Epidermal melanocyte (primary cell): ENCODE results near the gene CERK.
A peak's percentile ranks its signal among the peaks of the same experiment; 100 is the strongest.

Source experiments
- DNase-seq: peaks from one replicate; pipeline ENCODE4 v3.0.0; 2011; ENCODE audit warnings: low spot score; ENCODE audit not compliant: insufficient read length

The CERK gene

GRCh38 chr22:46678785-46679700, 59.0 kb downstream of the CERK start:
- DNase-seq = peak; percentile 33

GRCh38 chr22:46678003-46678657, 59.9 kb downstream of the CERK start:
- no peak for DNase-seq

- no peak for DNase-seq
These were observed 60.6 kb downstream of the CERK start for GRCh38 chr22:46677323-46678002.

GRCh38 chr22:46676881-46677280, 61.2 kb downstream of the CERK start:
- DNase-seq = no peak

GRCh38 chr22:46676479-46676878, 61.6 kb downstream of the CERK start:
- no peak for DNase-seq

GRCh38 chr22:46675938-46676337, 62.1 kb downstream of the CERK start:
- no peak for DNase-seq

GRCh38 chr22:46675479-46675878, 62.6 kb downstream of the CERK start:
- DNase-seq = no peak

- no peak for DNase-seq
These were observed 63.1 kb downstream of the CERK start for GRCh38 chr22:46674906-46675305.

GRCh38 chr22:46674367-46674781, 63.7 kb downstream of the CERK start:
- DNase-seq = no peak

GRCh38 chr22:46673662-46674236, 64.3 kb downstream of the CERK start:
- no peak for DNase-seq

GRCh38 chr22:46673205-46673604, 64.8 kb downstream of the CERK start:
- DNase-seq = no peak

GRCh38 chr22:46672731-46673130, 65.3 kb downstream of the CERK start:
- no peak for DNase-seq

- DNase-seq = no peak
These were observed 66.1 kb downstream of the CERK start for GRCh38 chr22:46671824-46672432.

GRCh38 chr22:46669201-46669600, 68.9 kb downstream of the CERK start:
- DNase-seq = no peak

GRCh38 chr22:46668116-46668515, 69.9 kb downstream of the CERK start:
- DNase-seq = no peak

GRCh38 chr22:46667245-46667623, 70.8 kb downstream of the CERK start:
- no peak for DNase-seq

- no peak for DNase-seq
These were observed 71.3 kb downstream of the CERK start for GRCh38 chr22:46666577-46667244.

- no peak for DNase-seq
These were observed 72.2 kb downstream of the CERK start for GRCh38 chr22:46665751-46666280.

GRCh38 chr22:46665151-46665695, 72.8 kb downstream of the CERK start:
- DNase-seq = no peak

- DNase-seq = no peak
These were observed 73.7 kb downstream of the CERK start for GRCh38 chr22:46664301-46664855.
